AG08396 (cell line): ENCODE results near the gene CEACAM3.

Experiments used
- DNase-seq: peaks from one replicate; pipeline ENCODE4 v3.0.0; 2012; ENCODE audit warnings: low spot score, mixed read lengths

Gene CEACAM3

DNA sequence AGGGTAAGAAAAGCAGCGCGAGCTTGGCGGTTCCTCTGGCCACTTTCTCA, 48.4 kb downstream of the CEACAM3 start, which contains the start of gene DMRTC2:
DMRTC2 (plus strand) TSS at position 42 of the 50 bp plus-strand sequence. CDS start 2,387 bp downstream, outside the sequence.
- no peak for DNase-seq

DNA sequence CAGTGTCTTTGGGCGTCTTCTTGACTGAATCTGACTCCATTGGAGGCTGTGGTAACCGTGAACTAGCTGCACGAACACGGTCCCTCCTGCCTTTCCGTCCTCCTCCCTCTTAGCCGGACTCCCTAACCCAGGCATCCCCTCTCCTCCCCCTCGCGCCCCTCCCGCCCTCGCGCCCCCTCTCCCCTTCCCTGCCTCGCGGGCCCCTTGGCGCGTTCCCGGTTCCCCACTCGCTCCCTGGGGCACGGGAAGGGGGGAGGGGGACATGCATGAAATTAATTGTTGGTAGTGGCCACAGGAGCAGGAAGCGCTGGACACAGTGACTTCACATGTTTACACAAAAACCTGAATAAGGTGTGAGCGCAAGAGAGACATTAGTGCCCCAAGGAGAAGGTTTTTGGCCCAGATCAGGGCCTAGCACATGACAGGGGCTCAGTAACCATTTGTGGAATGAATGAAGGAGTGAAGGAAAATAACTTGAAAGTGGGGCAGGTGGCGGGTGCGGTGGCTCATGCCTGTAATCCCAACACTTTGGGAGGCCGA, 48.7 kb downstream of the CEACAM3 start:
- no peak for DNase-seq

DNA sequence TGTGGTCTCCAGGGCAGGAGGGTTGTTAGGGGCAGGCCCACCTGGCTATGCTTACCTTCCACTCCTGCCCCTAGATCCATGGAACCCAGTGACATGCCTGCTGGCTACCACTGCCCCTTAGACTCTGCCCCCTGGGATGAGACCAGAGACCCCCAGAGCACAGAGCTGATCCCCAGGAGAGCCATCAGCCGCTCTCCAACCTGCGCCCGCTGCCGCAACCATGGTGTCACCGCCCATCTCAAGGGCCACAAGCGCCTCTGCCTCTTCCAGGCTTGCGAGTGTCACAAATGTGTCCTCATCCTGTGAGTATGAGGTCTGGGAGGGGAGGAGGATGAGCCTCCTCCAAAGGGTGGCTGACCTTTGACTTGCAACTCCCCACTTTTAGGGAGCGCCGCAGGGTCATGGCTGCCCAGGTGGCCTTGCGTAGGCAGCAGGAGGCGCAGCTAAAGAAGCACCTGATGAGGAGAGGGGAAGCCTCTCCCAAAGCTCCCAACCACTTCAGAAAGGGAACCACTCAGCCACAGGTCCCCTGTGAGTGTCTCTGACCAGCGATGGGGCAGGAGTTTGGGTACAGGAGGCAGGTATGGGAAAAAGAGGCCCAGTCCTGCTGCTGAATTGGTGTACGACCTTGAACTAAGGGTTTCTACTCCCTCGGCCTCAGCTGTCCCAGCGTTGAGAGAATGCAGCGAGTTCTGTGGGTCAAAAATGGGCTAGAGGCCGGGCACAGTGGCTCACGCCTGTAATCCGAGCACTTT, 51.1 kb downstream of the CEACAM3 start:
- DNase-seq, result no peak

DNA sequence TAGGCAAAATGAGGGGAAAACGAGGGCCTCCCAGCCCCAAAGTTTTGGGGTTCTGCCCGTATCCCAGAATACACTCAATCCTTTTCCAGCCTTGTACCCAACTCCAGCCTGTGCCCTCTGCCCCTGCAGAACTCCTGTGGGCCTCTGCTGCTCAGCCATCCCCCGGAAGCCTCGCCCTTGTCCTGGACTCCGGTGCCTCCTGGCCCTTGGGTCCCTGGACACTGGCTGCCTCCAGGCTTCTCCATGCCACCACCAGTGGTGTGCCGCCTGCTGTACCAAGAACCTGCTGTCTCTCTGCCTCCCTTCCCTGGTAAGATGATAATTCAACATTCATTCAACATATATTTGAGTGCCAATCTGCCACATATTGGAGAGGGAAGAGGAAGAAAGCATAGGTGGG, 52.3 kb downstream of the CEACAM3 start:
- DNase-seq, result no peak

DNA sequence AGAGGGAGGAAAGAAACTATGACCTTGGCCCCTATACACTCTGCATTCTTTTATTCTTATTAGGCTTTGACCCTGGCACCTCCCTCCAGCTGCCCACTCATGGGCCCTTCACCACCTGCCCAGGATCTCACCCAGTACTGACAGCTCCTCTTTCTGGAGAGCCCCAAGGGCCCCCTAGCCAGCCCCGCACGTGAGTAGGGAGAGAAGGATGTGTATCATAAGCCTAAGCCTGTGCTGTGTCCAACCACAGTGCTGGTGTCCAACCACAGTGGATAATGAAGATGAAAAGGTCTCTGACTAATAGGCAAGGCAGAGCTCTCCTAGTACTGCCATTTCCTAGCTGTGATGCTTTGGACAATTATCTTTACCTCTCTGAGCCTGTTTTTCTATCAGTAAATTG, 52.7 kb downstream of the CEACAM3 start:
- DNase-seq, result no peak

DNA sequence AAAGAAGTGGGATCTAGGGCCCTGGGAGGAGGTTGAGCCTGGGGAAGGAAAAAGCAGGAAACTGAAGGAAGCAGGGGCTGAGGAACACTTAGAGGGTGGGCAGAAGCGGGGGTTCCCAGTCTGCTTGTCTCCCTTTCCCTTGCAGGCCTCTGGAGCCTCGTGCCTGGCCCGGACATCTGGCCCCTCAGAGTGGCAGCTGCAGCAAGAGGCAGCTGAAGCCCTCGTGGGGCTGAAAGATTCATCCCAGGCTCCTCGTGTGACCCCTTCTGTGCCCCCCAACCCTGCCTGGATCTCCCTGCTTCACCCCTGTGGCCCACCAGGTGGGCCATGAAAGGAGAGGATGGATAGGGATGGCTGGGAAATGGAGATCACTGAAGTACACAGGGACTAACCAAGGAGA, 54.0 kb downstream of the CEACAM3 start:
- no peak for DNase-seq

DNA sequence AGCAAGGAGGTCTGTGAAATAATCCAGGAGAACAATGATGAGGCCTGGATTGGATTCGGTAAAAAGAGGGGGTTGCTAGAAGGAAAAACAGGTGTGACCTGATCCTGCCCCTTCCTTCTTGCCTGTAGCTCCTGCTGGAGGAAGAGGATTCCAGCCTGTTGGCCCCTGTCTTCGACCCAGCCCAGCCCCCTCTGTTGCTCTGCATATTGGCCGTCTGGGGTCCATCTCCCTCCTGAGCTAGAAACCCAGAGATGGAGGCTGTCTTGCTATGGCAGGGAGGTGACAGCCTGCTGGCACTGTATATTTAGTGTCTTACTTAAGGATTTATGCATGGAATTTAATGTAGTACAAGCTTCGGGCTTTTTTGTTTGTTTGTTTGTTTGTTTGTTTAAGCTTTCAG, 55.1 kb downstream of the CEACAM3 start:
- DNase-seq, result no peak

DNA sequence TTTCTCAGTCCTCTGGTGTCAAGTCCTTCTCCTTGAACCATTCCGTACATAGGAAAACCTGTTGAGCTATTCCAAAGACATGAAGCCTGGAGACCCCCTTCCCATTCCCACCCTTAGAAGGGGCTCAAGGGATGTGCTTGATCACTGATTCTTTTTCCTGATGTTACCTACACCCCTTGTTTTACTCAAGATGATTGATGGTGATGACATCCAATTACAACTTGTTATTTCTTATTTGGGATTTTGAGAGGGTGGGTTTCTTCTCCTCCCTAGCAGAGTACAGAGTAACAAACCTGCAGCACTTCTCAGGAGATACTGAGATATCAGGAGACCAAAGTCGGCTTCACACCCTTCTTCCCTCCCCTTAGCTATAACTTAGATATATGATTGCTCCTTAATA, 57.0 kb downstream of the CEACAM3 start:
- no peak for DNase-seq

DNA sequence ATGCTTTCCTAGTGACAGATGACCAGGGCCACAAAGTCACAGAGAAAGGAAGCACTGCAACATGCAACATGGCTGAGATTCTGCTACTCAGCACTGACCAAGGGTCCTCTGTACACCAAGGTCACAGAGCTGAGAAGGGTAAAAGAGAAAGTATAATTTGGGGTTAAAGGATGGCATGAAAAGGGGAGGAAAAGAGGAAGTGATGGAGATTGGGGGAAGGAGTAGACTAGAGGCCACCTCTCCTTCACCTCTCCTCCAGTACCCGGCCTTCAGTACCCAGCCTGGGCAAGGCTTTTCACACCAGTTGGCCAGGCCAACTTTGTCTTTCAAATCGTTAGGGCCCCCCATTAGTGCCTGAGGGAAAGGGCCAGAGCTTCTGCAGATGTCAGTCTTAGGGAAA, 57.4 kb downstream of the CEACAM3 start:
- no peak for DNase-seq

DNA sequence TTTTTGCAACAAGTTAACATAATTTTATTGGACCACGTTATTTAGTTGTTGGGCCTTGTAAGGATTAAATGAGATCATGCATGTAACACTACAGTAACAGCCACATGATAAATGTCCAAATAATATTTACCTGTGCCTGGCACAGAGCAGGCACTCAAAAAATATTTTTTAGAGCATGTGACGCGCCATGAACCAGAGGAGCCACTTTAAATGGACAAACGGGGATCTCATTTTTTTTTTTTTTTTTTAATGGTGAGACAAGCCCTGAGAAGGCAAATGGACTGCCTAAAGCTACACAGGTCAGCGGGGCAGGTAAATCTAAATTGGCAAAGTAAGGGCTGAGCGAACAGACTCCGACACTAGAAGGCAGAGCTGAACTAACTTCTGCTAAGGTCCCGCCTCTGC, 62.8 kb downstream of the CEACAM3 start:
- DNase-seq, result no peak

DNA sequence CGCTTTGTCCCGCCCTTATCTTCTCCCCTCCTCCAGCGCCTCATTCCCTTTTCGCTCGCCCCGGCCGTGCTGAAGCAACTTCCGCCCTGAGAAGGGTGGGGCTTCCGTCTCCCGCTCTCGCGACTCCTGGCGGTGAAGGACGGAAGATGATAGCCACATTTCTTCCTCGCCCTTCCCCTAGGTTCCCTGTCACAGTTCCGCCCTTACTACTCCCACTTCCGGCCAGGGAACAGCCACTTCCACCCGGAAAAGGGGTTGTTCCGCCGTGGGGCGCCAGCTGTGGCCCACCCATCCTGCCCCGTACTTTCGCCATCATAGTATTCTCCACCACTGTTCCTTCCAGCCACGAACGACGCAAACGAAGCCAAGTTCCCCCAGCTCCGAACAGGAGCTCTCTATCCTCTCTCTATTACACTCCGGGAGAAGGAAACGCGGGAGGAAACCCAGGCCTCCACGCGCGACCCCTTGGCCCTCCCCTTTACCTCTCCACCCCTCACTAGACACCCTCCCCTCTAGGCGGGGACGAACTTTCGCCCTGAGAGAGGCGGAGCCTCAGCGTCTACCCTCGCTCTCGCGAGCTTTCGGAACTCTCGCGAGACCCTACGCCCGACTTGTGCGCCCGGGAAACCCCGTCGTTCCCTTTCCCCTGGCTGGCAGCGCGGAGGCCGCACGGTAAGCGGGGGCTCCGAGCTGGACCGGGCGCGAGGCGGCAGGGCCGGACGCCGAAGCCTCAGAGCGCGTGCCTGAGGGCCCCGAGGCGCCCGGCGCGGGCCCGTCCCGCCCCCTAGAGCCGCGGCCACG, 63.4 kb downstream of the CEACAM3 start, which contains the start of gene RPS19:
RPS19 (plus strand) TSS at position 638 of the 801 bp plus-strand sequence. CDS start 520 bp downstream, outside the sequence.
- peak; percentile 97 for DNase-seq

DNA sequence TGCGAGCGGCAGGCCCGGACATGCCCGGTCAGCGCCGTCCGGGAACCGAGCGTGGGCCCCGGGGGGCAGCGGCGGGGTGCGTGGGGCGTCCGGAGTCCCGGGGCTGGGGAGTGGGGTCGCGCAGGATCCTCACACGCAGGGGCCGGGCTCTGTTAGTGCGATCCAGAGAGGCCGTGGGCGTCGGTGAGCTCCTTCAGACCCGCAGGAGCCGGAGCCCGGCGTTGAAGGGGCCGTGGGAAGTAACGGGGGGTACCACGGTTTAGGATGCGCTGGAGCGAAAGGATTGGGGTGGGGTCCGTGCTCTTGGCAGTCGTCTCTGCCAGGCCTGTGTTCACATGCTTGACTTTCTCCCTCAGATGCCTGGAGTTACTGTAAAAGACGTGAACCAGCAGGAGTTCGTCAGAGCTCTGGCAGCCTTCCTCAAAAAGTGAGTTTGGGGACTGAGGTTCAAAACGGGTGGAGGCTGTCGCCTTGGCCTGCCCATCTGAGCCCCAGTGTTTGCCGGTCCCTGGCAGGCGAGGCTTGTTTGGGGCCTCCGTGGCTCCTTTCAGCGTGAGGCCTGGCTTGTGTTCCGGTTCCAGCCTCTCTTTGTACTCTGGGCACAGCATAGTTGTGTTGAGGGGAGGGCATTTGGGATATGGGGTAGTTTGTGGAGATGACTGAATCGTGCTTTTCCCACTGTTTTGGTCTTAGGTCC, 64.2 kb downstream of the CEACAM3 start:
- no peak for DNase-seq
